Prostate gland (tissue), 2 donors: ENCODE measurements around the gene SH3D19. TPM values are rescaled to one million over a fixed set of nuclear protein-coding genes. Genes with fewer than 3 reads are reported as not detected.
A peak's percentile ranks its signal among the peaks of the same experiment; 100 is the strongest.

Source experiments
- DNase-seq: peaks from one replicate; pipeline ENCODE4 v3.0.0-alpha.2; 2019; ENCODE audit warnings: low spot score
- H3K27ac ChIP-seq, 2 donors: fragments of 200-600 bp; sonication (generic); 2 replicates each; pipeline ENCODE4 v1.5.1; 2017 to 2019
- H3K27me3 ChIP-seq: fragments of 200-600 bp; sonication (generic); replicated peaks from 2 replicates; pipeline ENCODE4 v1.5.1; 2019; ENCODE audit not compliant: insufficient read depth
- H3K36me3 ChIP-seq, 2 donors: fragments of 200-600 bp; sonication (generic); 1 replicate in 1 of 2; 2 replicates in 1 of 2; pipeline versions ENCODE4 v1.5.1 to v1.8.1; 2017 to 2019
- H3K4me1 ChIP-seq: fragments of 200-600 bp; sonication (generic); replicated peaks from 2 replicates; pipeline ENCODE4 v1.5.1; 2019
- H3K4me3 ChIP-seq, 2 donors: fragments of 200-600 bp; sonication (generic); 2 replicates each; pipeline ENCODE4 v1.5.1; 2017 to 2019
- H3K9me3 ChIP-seq: fragments of 200-600 bp; sonication (generic); 2 replicates; pipeline ENCODE4 v1.5.1; 2017
- POLR2A ChIP-seq: fragments of 450-650 bp; IDR thresholded peaks from one replicate; pipeline ENCODE4 v1.6.1; 2016; ENCODE audit warnings: antibody characterized with exemption, mild to moderate bottlenecking
- POLR2AphosphoS5 ChIP-seq: sonication (generic); formaldehyde crosslinking; IDR thresholded peaks from one replicate; pipeline ENCODE4 v1.6.1; 2017; ENCODE audit warnings: antibody characterized with exemption
- WGBS: methylation state at CpG from one replicate; pipeline ENCODE4 v1.1.5; 2018; 5-methylcytosine and 5-hydroxymethylcytosine counted together
- intact Hi-C: fragments of 100-400 bp; cut with DNase I; formaldehyde crosslinking; loops from one replicate; pipeline ENCODE4 v1.14.2; 2022
- total RNA-seq, 2 donors: library from RNA; depleted of rRNA; stranded (reverse); fragments of >200 nt; gene quantifications; one replicate each; pipeline ENCODE4 v1.1.0, GENCODE V29; 2016
- TF ChIP-seq, protein P1 (sequence below), 4 experiments: fragments of 200-600 bp in 2 of 4; fragments of 450-650 bp in 2 of 4; sonication (generic) in 2 of 4; IDR thresholded peaks; 1 replicate in 3 of 4; 2 replicates in 1 of 4; pipeline ENCODE4 v1.5.1; 2016 to 2019; ENCODE audit warnings: antibody characterized with exemption in 4 of 4, mild to moderate bottlenecking in 2 of 4, moderate library complexity in 2 of 4

Gene SH3D19
- total RNA-seq, 2 donors from 2014 or later: 27.1 to 61.1 TPM

DNA sequence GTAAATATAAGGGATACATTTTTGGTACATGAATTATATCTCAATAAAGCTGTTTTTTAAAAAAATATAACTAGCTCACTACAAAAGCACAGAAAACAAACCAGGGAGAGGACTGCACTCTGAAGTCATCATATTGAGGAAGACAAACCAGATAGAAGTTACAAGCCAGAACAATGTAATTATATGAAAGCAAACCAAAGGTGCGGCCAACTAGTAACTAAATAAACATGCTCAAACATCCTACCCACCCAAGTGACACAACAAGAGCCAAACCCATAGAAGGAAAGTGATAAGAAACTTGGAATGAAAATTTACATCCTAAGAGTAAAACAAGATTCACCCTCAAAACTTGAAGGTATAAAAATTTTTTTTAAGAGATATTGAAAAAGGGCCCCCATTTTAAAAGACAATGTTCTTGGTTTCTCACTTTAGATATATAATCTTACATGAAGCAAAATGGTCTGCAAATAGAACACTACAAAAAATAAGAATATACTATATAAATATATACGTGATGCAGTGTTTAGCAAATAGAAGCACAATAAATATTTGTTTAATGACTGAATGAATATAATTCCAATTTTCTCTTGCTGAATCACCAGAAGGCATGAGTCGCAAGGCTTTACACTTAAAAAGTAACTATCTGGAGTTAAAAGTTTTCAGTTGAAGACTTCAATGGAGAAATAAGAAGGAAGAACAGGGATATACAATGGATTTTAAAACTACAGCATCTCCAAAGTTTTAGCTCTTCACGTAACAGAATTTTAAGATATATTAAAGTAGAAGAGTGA, 4.0 kb upstream of the SH3D19 start:
- H3K9me3 ChIP-seq: no peaks in the 10 kb centered on the region
- no peak for TF ChIP-seq POLR2A
- TF ChIP-seq POLR2AphosphoS5: no peak
- 73% methylated on average over 4 of the region's 4 CpGs for WGBS
- H3K4me3 ChIP-seq: no peak overlapping the region
- H3K4me1 ChIP-seq: no peaks in the 10 kb centered on the region
- no peak overlapping the region for H3K27ac ChIP-seq
- H3K27me3 ChIP-seq: no peaks in the 10 kb centered on the region
- intact Hi-C loops: no loop called here
- no peak for DNase-seq
- no peaks in the 10 kb centered on the region for H3K36me3 ChIP-seq

DNA sequence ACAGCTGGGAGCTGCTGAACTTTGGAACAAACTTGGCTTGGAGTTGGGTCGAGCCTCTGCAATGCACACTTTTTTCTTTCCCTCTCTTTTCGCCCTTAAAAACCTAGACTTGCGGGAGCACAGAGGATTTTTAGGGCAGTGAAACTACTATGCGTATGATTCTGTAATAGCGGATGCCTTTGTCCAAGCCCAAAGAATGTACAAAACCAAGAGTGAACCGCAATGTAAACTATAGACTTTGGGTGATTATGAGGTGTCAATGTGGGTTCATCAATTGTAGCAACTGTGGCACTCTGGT, 493 bp upstream of the SH3D19 start:
- no peaks in the 10 kb centered on the region for H3K4me1 ChIP-seq
- H3K4me3 ChIP-seq: peak overlapping the region; percentile 67 to 79
- 53% methylated on average over 6 of the region's 6 CpGs for WGBS
- TF ChIP-seq, protein P1, sequence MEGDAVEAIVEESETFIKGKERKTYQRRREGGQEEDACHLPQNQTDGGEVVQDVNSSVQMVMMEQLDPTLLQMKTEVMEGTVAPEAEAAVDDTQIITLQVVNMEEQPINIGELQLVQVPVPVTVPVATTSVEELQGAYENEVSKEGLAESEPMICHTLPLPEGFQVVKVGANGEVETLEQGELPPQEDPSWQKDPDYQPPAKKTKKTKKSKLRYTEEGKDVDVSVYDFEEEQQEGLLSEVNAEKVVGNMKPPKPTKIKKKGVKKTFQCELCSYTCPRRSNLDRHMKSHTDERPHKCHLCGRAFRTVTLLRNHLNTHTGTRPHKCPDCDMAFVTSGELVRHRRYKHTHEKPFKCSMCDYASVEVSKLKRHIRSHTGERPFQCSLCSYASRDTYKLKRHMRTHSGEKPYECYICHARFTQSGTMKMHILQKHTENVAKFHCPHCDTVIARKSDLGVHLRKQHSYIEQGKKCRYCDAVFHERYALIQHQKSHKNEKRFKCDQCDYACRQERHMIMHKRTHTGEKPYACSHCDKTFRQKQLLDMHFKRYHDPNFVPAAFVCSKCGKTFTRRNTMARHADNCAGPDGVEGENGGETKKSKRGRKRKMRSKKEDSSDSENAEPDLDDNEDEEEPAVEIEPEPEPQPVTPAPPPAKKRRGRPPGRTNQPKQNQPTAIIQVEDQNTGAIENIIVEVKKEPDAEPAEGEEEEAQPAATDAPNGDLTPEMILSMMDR (IDR thresholded peaks at IDR 0.05): no peak
- TF ChIP-seq POLR2AphosphoS5 (no peak), POLR2A (no peak)
- H3K27ac ChIP-seq: peak overlapping the region; percentile 84 to 88
- no peaks in the 10 kb centered on the region for H3K36me3 ChIP-seq
- intact Hi-C loops: no loop called here
- no peak for DNase-seq
- no peaks in the 10 kb centered on the region for H3K27me3 ChIP-seq
- H3K9me3 ChIP-seq: no peaks in the 10 kb centered on the region

DNA sequence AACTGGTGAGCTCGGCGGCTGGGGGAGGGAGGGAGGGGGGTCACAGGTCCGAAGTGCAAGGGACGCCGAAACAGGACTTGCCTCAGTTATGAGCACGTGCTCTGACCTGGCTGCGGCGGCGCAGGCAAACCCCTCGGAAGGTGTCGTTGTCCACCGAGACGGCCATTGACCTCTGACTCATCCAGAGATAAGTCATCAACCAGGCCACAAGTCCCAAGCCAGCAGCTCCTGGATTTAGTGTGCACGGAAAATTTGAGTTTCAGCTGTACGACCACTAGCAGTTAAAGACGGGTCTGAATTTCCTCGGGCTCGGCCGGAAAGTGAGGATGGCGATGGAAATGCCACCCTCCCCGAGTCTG, 674 bp downstream of the SH3D19 start:
- no peaks in the 10 kb centered on the region for H3K4me1 ChIP-seq
- peak; percentile 40 for DNase-seq
- no peaks in the 10 kb centered on the region for H3K9me3 ChIP-seq
- WGBS: 1% methylated on average over 17 of the region's 21 CpGs
- no peaks in the 10 kb centered on the region for H3K36me3 ChIP-seq
- intact Hi-C loops: no loop called here
- TF ChIP-seq POLR2A (no peak), POLR2AphosphoS5 (no peak)
- TF ChIP-seq, protein P1 (IDR thresholded peaks at IDR 0.05): no peak
- peak overlapping the region; percentile 67 to 79 for H3K4me3 ChIP-seq
- no peaks in the 10 kb centered on the region for H3K27me3 ChIP-seq
- H3K27ac ChIP-seq: peak overlapping the region; percentile 84 to 88

DNA sequence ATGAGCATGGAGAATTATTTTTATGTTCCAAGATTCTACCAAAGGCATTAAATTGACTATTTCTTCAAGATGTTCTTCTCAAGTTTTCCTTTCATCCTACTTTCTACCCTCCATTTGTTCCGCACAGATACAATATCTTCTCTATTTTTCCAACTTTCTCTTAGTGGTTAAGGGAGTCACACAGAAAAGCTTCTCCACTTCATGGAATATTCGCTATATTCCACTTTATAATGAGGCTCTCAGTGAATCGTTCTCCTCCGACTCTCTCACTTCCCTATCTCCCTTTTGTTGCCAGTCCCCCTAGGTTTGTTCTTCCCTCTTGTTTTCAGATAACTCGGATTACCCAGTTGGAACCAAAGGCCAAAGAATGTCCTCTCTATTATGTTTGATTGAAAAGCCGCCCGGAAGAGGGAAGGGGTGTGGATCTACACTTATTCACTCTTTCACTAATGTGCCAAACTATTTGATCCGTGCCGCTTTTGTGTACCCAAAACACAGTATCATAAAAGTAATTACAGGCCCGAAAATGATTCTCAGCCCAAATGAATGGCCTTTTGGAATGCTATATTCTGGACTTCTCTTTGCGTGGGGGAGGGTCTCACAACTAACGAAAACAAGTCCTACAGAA, 1.2 kb downstream of the SH3D19 start:
- peak; percentile 5 for DNase-seq
- H3K27ac ChIP-seq: peak overlapping the region; percentile 84 to 88
- 11% methylated on average over 12 of the region's 12 CpGs for WGBS
- no peak for TF ChIP-seq POLR2AphosphoS5
- TF ChIP-seq, protein P1 (IDR thresholded peaks at IDR 0.05): no peak
- TF ChIP-seq POLR2A: no peak
- intact Hi-C loops: no loop called here
- no peaks in the 10 kb centered on the region for H3K9me3 ChIP-seq
- peak overlapping the region; percentile 67 to 79 for H3K4me3 ChIP-seq
- no peaks in the 10 kb centered on the region for H3K27me3 ChIP-seq
- H3K36me3 ChIP-seq: no peaks in the 10 kb centered on the region
- H3K4me1 ChIP-seq: no peaks in the 10 kb centered on the region

DNA sequence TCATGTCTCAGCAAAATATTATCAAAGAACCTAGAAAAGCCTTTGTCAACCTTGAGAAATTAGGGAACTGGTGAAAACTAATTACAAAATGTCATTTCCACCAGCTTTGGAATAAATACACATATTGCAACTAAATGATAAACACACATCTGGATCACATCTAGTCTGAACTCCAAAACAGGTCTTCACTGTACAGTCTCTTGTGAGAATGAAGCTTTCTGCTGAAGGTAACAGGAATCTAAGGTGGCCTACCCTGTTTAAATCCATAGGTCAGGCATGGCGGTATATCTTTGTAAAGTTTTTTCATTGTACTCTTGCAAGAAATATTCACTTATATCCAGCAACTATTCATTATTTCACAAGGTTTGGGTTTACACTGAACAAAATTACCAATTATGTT, 1.7 kb downstream of the SH3D19 start:
- intact Hi-C loops: no loop called here
- Histone ChIP-seq H3K4me1 (no peaks in the 10 kb centered on the region), H3K9me3 (no peaks in the 10 kb centered on the region), H3K4me3 (peak overlapping the region in 1 of 2 donors; percentile 79), H3K36me3 (no peaks in the 10 kb centered on the region), H3K27me3 (no peaks in the 10 kb centered on the region), H3K27ac (peak overlapping the region; percentile 84 to 88)
- 84% methylated on average over 1 of the region's 1 CpG for WGBS
- TF ChIP-seq, protein P1 (IDR thresholded peaks at IDR 0.05): no peak
- TF ChIP-seq POLR2AphosphoS5 (no peak), POLR2A (no peak)
- no peak for DNase-seq
